IMR-90 (cell line): ENCODE results near the gene EMC8. TPM values are rescaled to one million over a fixed set of nuclear protein-coding genes. Genes with fewer than 3 reads are reported as not detected.
A peak's percentile ranks its signal among the peaks of the same experiment; 100 is the strongest.

Experiments used
- ATAC-seq: fragments of 200-7000 bp; cut with Tn5 transposase; 2 replicates; pipeline ENCODE4 v1.9.1; 2020; ENCODE audit warnings: low read depth, mild to moderate bottlenecking, moderate library complexity
- BruUV-seq: library from RNA; stranded (reverse); fragments of 400-500 nt; replicated peaks from 2 replicates; lab custom pipeline; 2021; lab: Mats Ljungman, UMichigan
- CTCF ChIA-PET: fragments of 300-600 bp; formaldehyde crosslinking; extraction: SDS; loops from one replicate; lab custom pipeline; 2021; ENCODE audit warnings: antibody characterized with exemption; lab: Yijun Ruan, JAX
- POLR2A ChIA-PET: fragments of 300-600 bp; sonication (Branson Sonifier 250); formaldehyde crosslinking; loops from one replicate; lab custom pipeline; 2022; ENCODE audit warnings: antibody characterized with exemption; ENCODE audit not compliant: unreplicated experiment; lab: Charles Lee
- DNase-seq: peaks from one replicate; pipeline ENCODE4 v3.0.0; 2013
- H2AFZ ChIP-seq: replicated peaks from 2 replicates; pipeline ENCODE3; 2013; ENCODE audit warnings: low read length, mild to moderate bottlenecking; ENCODE audit not compliant: poor library complexity
- H2AK5ac ChIP-seq: 2 replicates; pipeline ENCODE4 v1.6.1; 2013; ENCODE audit warnings: low read depth, low read length, inconsistent platforms
- H2AK9ac ChIP-seq: replicated peaks from 2 replicates; pipeline ENCODE3; 2013; ENCODE audit warnings: mild to moderate bottlenecking, low read depth, low read length, moderate library complexity; ENCODE audit not compliant: poor library complexity
- H2BK120ac ChIP-seq: 2 replicates; pipeline ENCODE4 v1.6.1; 2013; ENCODE audit warnings: low read depth, low read length, inconsistent platforms
- H2BK15ac ChIP-seq: 3 replicates; pipeline ENCODE4 v1.6.1; 2013; ENCODE audit warnings: low read depth, low read length, inconsistent platforms
- H2BK20ac ChIP-seq: 2 replicates; pipeline ENCODE4 v1.6.1; 2013; ENCODE audit warnings: low read depth, mild to moderate bottlenecking, inconsistent platforms, low read length, moderate library complexity
- H2BK5ac ChIP-seq: 2 replicates; pipeline ENCODE4 v1.6.1; 2013; ENCODE audit warnings: mild to moderate bottlenecking, low read depth, low read length, inconsistent platforms; ENCODE audit not compliant: poor library complexity, severe bottlenecking
- H3K14ac ChIP-seq: replicated peaks from 2 replicates; pipeline ENCODE4 v1.6.1; 2013; ENCODE audit warnings: low read depth, low read length, inconsistent platforms
- H3K18ac ChIP-seq: 2 replicates; pipeline ENCODE4 v1.6.1; 2013; ENCODE audit warnings: low read depth, low read length, control low read depth
- H3K23ac ChIP-seq: 2 replicates; pipeline ENCODE4 v1.6.1; 2013; ENCODE audit warnings: low read depth, low read length, inconsistent platforms
- H3K27ac ChIP-seq: 2 replicates; pipeline ENCODE4 v1.5.1; 2013; ENCODE audit warnings: mild to moderate bottlenecking, control low read depth, low read length; ENCODE audit not compliant: insufficient read depth
- H3K27me3 ChIP-seq: 2 replicates; pipeline ENCODE4 v1.6.1; 2013; ENCODE audit warnings: low read length; ENCODE audit not compliant: control insufficient read depth, insufficient read depth
- H3K36me3 ChIP-seq: 2 replicates; pipeline ENCODE4 v1.6.1; 2013; ENCODE audit warnings: low read length, mixed read lengths; ENCODE audit not compliant: control insufficient read depth, insufficient read depth
- H3K4ac ChIP-seq: 2 replicates; pipeline ENCODE4 v1.6.1; 2013; ENCODE audit warnings: low read depth, low read length, inconsistent platforms
- H3K4me1 ChIP-seq: 2 replicates; pipeline ENCODE4 v1.6.1; 2013; ENCODE audit warnings: low read length, mixed read lengths; ENCODE audit not compliant: control insufficient read depth, insufficient read depth
- H3K4me2 ChIP-seq: 2 replicates; pipeline ENCODE4 v1.6.1; 2013; ENCODE audit warnings: low read depth, mild to moderate bottlenecking, control low read depth, low read length, moderate library complexity
- H3K4me3 ChIP-seq: 2 replicates; pipeline ENCODE4 v1.5.1; 2013; ENCODE audit warnings: low read depth, mild to moderate bottlenecking, control low read depth, low read length, moderate library complexity; ENCODE audit not compliant: insufficient read depth
- H3K56ac ChIP-seq: 2 replicates; pipeline ENCODE4 v1.6.1; 2013; ENCODE audit warnings: low read length, inconsistent platforms; ENCODE audit not compliant: insufficient read depth; ENCODE audit errors: extremely low read depth
- H3K79me1 ChIP-seq, 2 experiments: 2 replicates each; pipeline ENCODE4 v1.6.1; 2013; ENCODE audit warnings: low read length in 2 of 2, inconsistent platforms in 1 of 2, low read depth in 1 of 2
- H3K9ac ChIP-seq: 2 replicates; pipeline ENCODE4 v1.6.1; 2013; ENCODE audit warnings: low read depth, low read length, control low read depth
- H3K9me1 ChIP-seq: 2 replicates; pipeline ENCODE4 v1.6.1; 2013; ENCODE audit warnings: low read length, inconsistent platforms; ENCODE audit not compliant: insufficient read depth
- H3K9me3 ChIP-seq: 2 replicates; pipeline ENCODE4 v1.6.1; 2013; ENCODE audit warnings: low read length; ENCODE audit not compliant: control insufficient read depth, insufficient read depth
- H4K20me1 ChIP-seq: 2 replicates; pipeline ENCODE4 v1.6.1; 2013; ENCODE audit warnings: low read length, inconsistent platforms; ENCODE audit not compliant: insufficient read depth
- H4K5ac ChIP-seq: 2 replicates; pipeline ENCODE4 v1.6.1; 2013; ENCODE audit warnings: mild to moderate bottlenecking, low read depth, low read length, control low read depth
- H4K8ac ChIP-seq, 2 experiments: 2 replicates each; pipeline ENCODE4 v1.6.1; 2013; ENCODE audit warnings: low read depth in 2 of 2, low read length in 2 of 2, control low read depth in 1 of 2, inconsistent platforms in 1 of 2
- H4K91ac ChIP-seq: 2 replicates; pipeline ENCODE4 v1.6.1; 2013; ENCODE audit warnings: low read depth, low read length, inconsistent platforms; ENCODE audit not compliant: insufficient read depth
- CEBPB ChIP-seq: IDR thresholded peaks from 2 replicates; pipeline ENCODE4 v1.6.1; 2012; ENCODE audit warnings: low read depth, low read length, improper control_type of control experiment
- MXI1 ChIP-seq: IDR thresholded peaks from 2 replicates; pipeline ENCODE4 v1.6.1; 2012; ENCODE audit warnings: low read depth, mild to moderate bottlenecking, low read length, moderate library complexity, borderline replicate concordance
- RAD21 ChIP-seq: IDR thresholded peaks from 2 replicates; pipeline ENCODE4 v1.6.1; 2012; ENCODE audit warnings: low read length, improper control_type of control experiment
- RCOR1 ChIP-seq: IDR thresholded peaks from 2 replicates; pipeline ENCODE4 v1.6.1; 2012; ENCODE audit warnings: mild to moderate bottlenecking, low read length, improper control_type of control experiment; ENCODE audit not compliant: insufficient replicate concordance
- WGBS, 2 experiments: methylation state at CpG; one replicate each; pipeline versions ENCODE4 v1.1.5 to v1.1.7; 2013; ENCODE audit warnings: missing lambda C conversion rate in 2 of 2; ENCODE audit not compliant: insufficient read length in 1 of 2; ENCODE audit errors: extremely low coverage in 2 of 2; 5-methylcytosine and 5-hydroxymethylcytosine counted together
- dilution Hi-C: fragments of 300-500 bp; cut with HindIII; formaldehyde crosslinking; loops from one replicate; pipeline ENCODE4 v1.14.3; 2018; ENCODE audit warnings: low sequenced_read_pairs; ENCODE audit not compliant: unreplicated experiment
- in situ Hi-C: fragments of 300-500 bp; cut with MboI; formaldehyde crosslinking; loops from 3 replicates; pipeline ENCODE4 v1.14.3; 2019; ENCODE audit warnings: low sequenced_read_pairs, inconsistent platforms, mixed read lengths
- intact Hi-C: fragments of 100-400 bp; cut with micrococcal nuclease; formaldehyde crosslinking; loops from 2 replicates; pipeline ENCODE4 v1.10.0; 2022
- polyA plus RNA-seq, 3 experiments: library from polyadenylated mRNA; depleted of rRNA; stranded (reverse); fragments of >200 nt; gene quantifications; 2 replicates each; pipeline ENCODE4 v1.2.3, GENCODE V29; 2012; ENCODE audit warnings: low replicate concordance in 1 of 3
- total RNA-seq: library from RNA; depleted of rRNA; stranded (reverse); fragments of >200 nt; gene quantifications from 2 replicates; pipeline ENCODE4 v1.2.3, GENCODE V29; 2012

Gene EMC8
- total and polyA plus RNA-seq, 2 of the 4 experiments (the other 2 are of a cell fraction): 23.7 to 48.9 TPM

- 0 out of 4 replicates have a peak overlapping the region, but pooled peaks of 1 of the 2 experiments have one; percentile 2 for H4K8ac ChIP-seq
- H3K4me3 ChIP-seq: no peak overlapping the region
- no peak overlapping the region for H4K91ac ChIP-seq
- H3K9ac ChIP-seq: no peak overlapping the region
- H3K4me1 ChIP-seq: peaks cover 18% of the 10 kb centered on the region
- H2BK120ac ChIP-seq: no peak overlapping the region
- no peak overlapping the region for H2BK15ac ChIP-seq
- H3K27me3 ChIP-seq: no peaks in the 10 kb centered on the region
- intact Hi-C loops: no loop called here
- ATAC-seq (peak; percentile 87), DNase-seq (peak; percentile 74)
- TF ChIP-seq CEBPB (peak; percentile 78), RAD21 (no peak), RCOR1 (peak; percentile 99), MXI1 (no peak)
- peaks cover 29% of the 10 kb centered on the region for H3K36me3 ChIP-seq
- no peaks in the 10 kb centered on the region for H3K9me3 ChIP-seq
- no peak overlapping the region for H3K4ac ChIP-seq
- CTCF ChIA-PET: no interaction called here
- H2BK5ac ChIP-seq: peak overlapping the region; percentile 82
- no peak overlapping the region for H4K5ac ChIP-seq
- no CpG with 5 or more reads among the region's 2 CpGs for WGBS, 2 experiments
- no peak overlapping the region for H3K4me2 ChIP-seq
- H3K18ac ChIP-seq: no peak overlapping the region
- POLR2A ChIA-PET: no interaction called here
- no peak overlapping the region for H2AK5ac ChIP-seq
- no peak overlapping the region for H2AFZ ChIP-seq
- peaks cover 56 to 88% of the 10 kb centered on the region in 2 experiments for H3K79me1 ChIP-seq
- dilution Hi-C loops: no loop called here
- in situ Hi-C loops: no loop called here
- H4K20me1 ChIP-seq: peaks cover 72% of the 10 kb centered on the region
- no peak overlapping the region for H3K56ac ChIP-seq
- H2BK20ac ChIP-seq: no peak overlapping the region
- H3K23ac ChIP-seq: no peak overlapping the region
- H3K14ac ChIP-seq: no peak overlapping the region
- H2AK9ac ChIP-seq: no peak overlapping the region
- no TSS peak for BruUV-seq
- peaks cover 11% of the 10 kb centered on the region for H3K9me1 ChIP-seq
- H3K27ac ChIP-seq: peak overlapping the region; percentile 4; the same call in 1 of the 2 replicates
These were observed 13.4 kb downstream of the EMC8 start for GRCh38 chr16:85785927-85786326.
